Mesothelial cell of epicardium (in vitro differentiated cells): Measurements from ENCODE around the gene STXBP5. TPM values are rescaled to one million over a fixed set of nuclear protein-coding genes. Genes with fewer than 3 reads are reported as not detected.

Experiments used
- DNase-seq, 2 experiments: peaks; one replicate each; pipeline ENCODE4 v3.0.0; 2021; ENCODE audit warnings: low spot score in 2 of 2; ENCODE audit not compliant: unreplicated experiment in 2 of 2
- H3K27ac Mint-ChIP-seq: 2 replicates; pipeline ENCODE4 v1.8.0; 2021; ENCODE audit warnings: mixed read lengths
- H3K27me3 Mint-ChIP-seq: 2 replicates; pipeline ENCODE4 v1.8.0; 2021; ENCODE audit warnings: low read depth, mixed read lengths
- H3K36me3 Mint-ChIP-seq: 2 replicates; pipeline ENCODE4 v1.8.0; 2021; ENCODE audit warnings: mixed read lengths
- H3K4me1 Mint-ChIP-seq: 2 replicates; pipeline ENCODE4 v1.8.0; 2021; ENCODE audit warnings: mixed read lengths
- H3K4me3 Mint-ChIP-seq: 2 replicates; pipeline ENCODE4 v1.8.0; 2021; ENCODE audit warnings: mild to moderate bottlenecking, moderate library complexity, mixed read lengths
- H3K9me3 Mint-ChIP-seq: 2 replicates; pipeline ENCODE4 v1.8.0; 2021; ENCODE audit warnings: mixed read lengths
- CTCF ChIP-seq: fragments of 200-600 bp; sonication (generic); IDR thresholded peaks from one replicate; pipeline ENCODE4 v1.5.0; 2021; ENCODE audit warnings: antibody characterized with exemption; ENCODE audit not compliant: unreplicated experiment
- total RNA-seq: library from RNA; stranded (reverse); gene quantifications from 3 replicates; pipeline ENCODE4 v1.2.1, GENCODE V29; 2021

Gene STXBP5
- total RNA-seq, 1 donor from 2014 or later, result 22.0 TPM

- no peak overlapping the region for H3K4me3 Mint-ChIP-seq
- no peak for DNase-seq
- H3K9me3 Mint-ChIP-seq, result peaks cover 3% of the 10 kb centered on the region
- H3K4me1 Mint-ChIP-seq, result no peaks in the 10 kb centered on the region
- peaks cover 13% of the 10 kb centered on the region for H3K36me3 Mint-ChIP-seq
- TF ChIP-seq CTCF, result no peak
- H3K27ac Mint-ChIP-seq, result no peak overlapping the region
- no peaks in the 10 kb centered on the region for H3K27me3 Mint-ChIP-seq
These were observed 62.6 kb downstream of the STXBP5 start for GRCh38 chr6:147266821-147267220.

GRCh38 chr6:147267658-147268057 is 63.4 kb downstream of the STXBP5 start:
- no peak for DNase-seq
- H3K4me1 Mint-ChIP-seq, result no peaks in the 10 kb centered on the region
- H3K27ac Mint-ChIP-seq, result no peak overlapping the region
- H3K9me3 Mint-ChIP-seq, result peaks cover 3% of the 10 kb centered on the region
- TF ChIP-seq CTCF, result no peak
- no peaks in the 10 kb centered on the region for H3K27me3 Mint-ChIP-seq
- peaks cover 15% of the 10 kb centered on the region for H3K36me3 Mint-ChIP-seq
- no peak overlapping the region for H3K4me3 Mint-ChIP-seq

GRCh38 chr6:147268254-147268653 is 64.0 kb downstream of the STXBP5 start:
- no peak for TF ChIP-seq CTCF
- Mint-ChIP-seq H3K4me1 (no peaks in the 10 kb centered on the region), H3K27me3 (no peaks in the 10 kb centered on the region), H3K4me3 (no peak overlapping the region), H3K27ac (no peak overlapping the region), H3K36me3 (peaks cover 17% of the 10 kb centered on the region), H3K9me3 (peaks cover 3% of the 10 kb centered on the region)
- no peak for DNase-seq

- TF ChIP-seq CTCF, result no peak
- no peaks in the 10 kb centered on the region for H3K4me1 Mint-ChIP-seq
- H3K9me3 Mint-ChIP-seq, result peaks cover 7% of the 10 kb centered on the region
- H3K27ac Mint-ChIP-seq, result no peak overlapping the region
- no peak for DNase-seq
- H3K4me3 Mint-ChIP-seq, result no peak overlapping the region
- no peaks in the 10 kb centered on the region for H3K27me3 Mint-ChIP-seq
- peaks cover 27% of the 10 kb centered on the region for H3K36me3 Mint-ChIP-seq
These were observed 69.8 kb downstream of the STXBP5 start for GRCh38 chr6:147274012-147274411.

GRCh38 chr6:147274776-147275175 is 70.6 kb downstream of the STXBP5 start:
- Mint-ChIP-seq H3K4me3 (no peak overlapping the region), H3K27me3 (no peaks in the 10 kb centered on the region), H3K9me3 (peaks cover 11% of the 10 kb centered on the region), H3K27ac (no peak overlapping the region), H3K36me3 (peaks cover 29% of the 10 kb centered on the region), H3K4me1 (no peaks in the 10 kb centered on the region)
- no peak for TF ChIP-seq CTCF
- no peak for DNase-seq

- Mint-ChIP-seq H3K4me3 (no peak overlapping the region), H3K27ac (no peak overlapping the region), H3K36me3 (peaks cover 35% of the 10 kb centered on the region), H3K27me3 (no peaks in the 10 kb centered on the region), H3K9me3 (peaks cover 10% of the 10 kb centered on the region), H3K4me1 (peaks cover 6% of the 10 kb centered on the region)
- no peak for DNase-seq
- TF ChIP-seq CTCF, result no peak
These were observed 74.7 kb downstream of the STXBP5 start for GRCh38 chr6:147278891-147279290.
